Suprapubic skin (tissue), 4 donors: ENCODE results near the gene KIF6. TPM values are rescaled to one million over a fixed set of nuclear protein-coding genes. Genes with fewer than 3 reads are reported as not detected.
A peak's percentile ranks its signal among the peaks of the same experiment; 100 is the strongest.

Experiments
- DNase-seq, 2 donors: peaks; one replicate each; pipeline ENCODE4 v3.0.0-alpha.2; 2019; ENCODE audit warnings: low spot score in 2 of 2
- H3K27ac ChIP-seq: fragments of 200-600 bp; sonication (generic); one replicate; pipeline ENCODE4 v1.5.1; 2019
- H3K27me3 ChIP-seq: fragments of 200-600 bp; sonication (generic); one replicate; pipeline ENCODE4 v1.5.1; 2019
- H3K36me3 ChIP-seq: fragments of 200-600 bp; sonication (generic); one replicate; pipeline ENCODE4 v1.5.1; 2019
- H3K4me1 ChIP-seq: fragments of 200-600 bp; sonication (generic); one replicate; pipeline ENCODE4 v1.5.1; 2019
- H3K4me3 ChIP-seq: fragments of 200-600 bp; sonication (generic); one replicate; pipeline ENCODE4 v1.5.1; 2019; ENCODE audit warnings: mild to moderate bottlenecking
- H3K9me3 ChIP-seq: fragments of 200-600 bp; sonication (generic); one replicate; pipeline ENCODE4 v1.5.1; 2019
- CTCF ChIP-seq, 2 donors: fragments of 200-600 bp in 1 of 2; fragments of 450-650 bp in 1 of 2; sonication (generic) in 1 of 2; IDR thresholded peaks; one replicate each; pipeline ENCODE4 v1.5.1; 2016 to 2019; ENCODE audit warnings: antibody characterized with exemption in 2 of 2, mild to moderate bottlenecking in 1 of 2, moderate library complexity in 1 of 2
- EP300 ChIP-seq: sonication (generic); formaldehyde crosslinking; IDR thresholded peaks from one replicate; pipeline ENCODE4 v1.6.1; 2017; ENCODE audit warnings: antibody characterized with exemption
- POLR2A ChIP-seq, 2 donors: fragments of 450-650 bp; IDR thresholded peaks; one replicate each; pipeline ENCODE4 v1.6.1; 2017; ENCODE audit warnings: antibody characterized with exemption in 2 of 2, mild to moderate bottlenecking in 2 of 2, moderate library complexity in 2 of 2
- POLR2AphosphoS5 ChIP-seq, 3 donors: sonication (generic); formaldehyde crosslinking; IDR thresholded peaks; one replicate each; pipeline ENCODE4 v1.6.1; 2017; ENCODE audit warnings: antibody characterized with exemption in 3 of 3
- WGBS: methylation state at CpG from one replicate; pipeline ENCODE4 v1.1.5; 2018; 5-methylcytosine and 5-hydroxymethylcytosine counted together
- total RNA-seq, 4 donors: library from RNA; depleted of rRNA; stranded (reverse); fragments of >200 nt; gene quantifications; one replicate each; pipeline ENCODE4 v1.1.0, GENCODE V29; 2016

Gene KIF6
- total RNA-seq, 4 donors from 2014 or later: 0.18 to 1.1 TPM; not detected in 2

- Histone ChIP-seq H3K27me3 (no peaks in the 10 kb centered on the region), H3K27ac (no peak overlapping the region), H3K4me1 (no peaks in the 10 kb centered on the region), H3K4me3 (no peak overlapping the region), H3K9me3 (no peaks in the 10 kb centered on the region), H3K36me3 (no peaks in the 10 kb centered on the region)
- TF ChIP-seq POLR2A (IDR thresholded peaks at IDR 0.05) (no peak), POLR2AphosphoS5 (IDR thresholded peaks at IDR 0.05) (no peak), CTCF (IDR thresholded peaks at IDR 0.05) (no peak), EP300 (no peak)
- DNase-seq: no peak
Observed at GRCh38 chr6:39553029-39553428, 172.2 kb downstream of the KIF6 start.

- no peaks in the 10 kb centered on the region for H3K4me1 ChIP-seq
- WGBS: 74% methylated on average over 2 of the region's 2 CpGs
- TF ChIP-seq POLR2A (IDR thresholded peaks at IDR 0.05): no peak
- TF ChIP-seq CTCF (IDR thresholded peaks at IDR 0.05): no peak
- TF ChIP-seq POLR2AphosphoS5 (IDR thresholded peaks at IDR 0.05): no peak
- TF ChIP-seq EP300: no peak
Observed at GRCh38 chr6:39550191-39550590, 175.0 kb downstream of the KIF6 start.

DNA sequence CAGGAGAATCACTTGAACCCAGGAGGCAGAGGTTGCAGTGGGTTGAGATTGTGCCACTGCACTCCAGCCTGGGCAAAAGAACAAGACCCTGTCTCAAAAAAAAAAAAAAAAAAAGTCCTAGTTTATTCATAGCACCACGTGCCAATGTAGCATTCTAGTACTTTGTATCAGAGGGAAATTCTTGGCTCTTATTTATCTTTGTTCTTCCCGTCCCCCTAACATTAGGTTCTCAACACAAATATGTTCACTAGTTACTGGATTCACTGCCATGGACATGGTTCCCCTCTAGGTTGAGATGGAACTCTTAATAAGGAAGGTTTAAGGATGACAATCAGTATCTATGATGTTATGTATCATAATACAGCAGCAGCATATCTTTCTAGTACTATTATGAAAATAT is 178.5 kb downstream of the KIF6 start:
- Histone ChIP-seq H3K4me3 (no peak overlapping the region), H3K27ac (no peak overlapping the region), H3K9me3 (no peaks in the 10 kb centered on the region), H3K27me3 (no peaks in the 10 kb centered on the region), H3K36me3 (no peaks in the 10 kb centered on the region), H3K4me1 (no peaks in the 10 kb centered on the region)
- WGBS: 60% methylated on average over 2 of the region's 2 CpGs
- no peak for DNase-seq
- TF ChIP-seq CTCF (IDR thresholded peaks at IDR 0.05) (no peak), POLR2A (IDR thresholded peaks at IDR 0.05) (no peak), EP300 (no peak), POLR2AphosphoS5 (IDR thresholded peaks at IDR 0.05) (no peak)

More at GRCh38 chr6:39550191-39550590, 175.0 kb downstream of the KIF6 start:
- H3K9me3 ChIP-seq: no peaks in the 10 kb centered on the region
- H3K36me3 ChIP-seq: no peaks in the 10 kb centered on the region
- H3K27ac ChIP-seq: no peak overlapping the region
- H3K4me3 ChIP-seq: no peak overlapping the region
- DNase-seq: no peak
- H3K27me3 ChIP-seq: no peaks in the 10 kb centered on the region

DNA sequence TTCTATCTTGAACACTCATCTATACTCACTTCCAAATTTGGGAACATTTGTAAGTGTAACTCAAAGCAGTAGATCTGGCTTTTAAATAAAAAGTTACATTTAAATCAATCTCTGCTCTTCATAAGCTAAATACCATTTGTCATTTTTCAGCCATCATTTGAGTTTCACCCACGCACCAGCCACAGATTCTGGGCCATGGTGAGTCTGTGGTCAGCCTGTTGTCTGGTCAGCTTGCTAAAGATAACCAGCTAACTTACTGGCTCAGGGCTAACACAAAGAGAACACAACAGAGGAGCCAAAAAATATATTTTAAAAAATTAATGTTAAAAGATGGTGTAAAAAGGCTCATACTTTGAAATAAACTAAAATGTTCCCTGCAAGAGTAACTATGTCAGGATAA is 181.3 kb downstream of the KIF6 start:
- DNase-seq: no peak
- Histone ChIP-seq H3K36me3 (no peaks in the 10 kb centered on the region), H3K27me3 (no peaks in the 10 kb centered on the region), H3K4me3 (no peak overlapping the region), H3K27ac (no peak overlapping the region), H3K4me1 (no peaks in the 10 kb centered on the region), H3K9me3 (no peaks in the 10 kb centered on the region)
- WGBS: 74% methylated on average over 1 of the region's 1 CpG
- TF ChIP-seq POLR2AphosphoS5 (IDR thresholded peaks at IDR 0.05) (no peak), EP300 (no peak), POLR2A (IDR thresholded peaks at IDR 0.05) (no peak), CTCF (IDR thresholded peaks at IDR 0.05) (no peak)

- 40% methylated on average over 2 of the region's 2 CpGs for WGBS
- H3K27me3 ChIP-seq: no peaks in the 10 kb centered on the region
- H3K4me1 ChIP-seq: no peaks in the 10 kb centered on the region
- no peaks in the 10 kb centered on the region for H3K36me3 ChIP-seq
- no peak overlapping the region for H3K27ac ChIP-seq
- no peak overlapping the region for H3K4me3 ChIP-seq
- no peak for TF ChIP-seq POLR2A (IDR thresholded peaks at IDR 0.05)
- peak in 1 of 3 donors; percentile 20 for TF ChIP-seq POLR2AphosphoS5 (IDR thresholded peaks at IDR 0.05)
- peak in 1 of 2 donors; percentile 81 for DNase-seq
- no peaks in the 10 kb centered on the region for H3K9me3 ChIP-seq
Observed at GRCh38 chr6:39543095-39543494, 182.1 kb downstream of the KIF6 start.

DNA sequence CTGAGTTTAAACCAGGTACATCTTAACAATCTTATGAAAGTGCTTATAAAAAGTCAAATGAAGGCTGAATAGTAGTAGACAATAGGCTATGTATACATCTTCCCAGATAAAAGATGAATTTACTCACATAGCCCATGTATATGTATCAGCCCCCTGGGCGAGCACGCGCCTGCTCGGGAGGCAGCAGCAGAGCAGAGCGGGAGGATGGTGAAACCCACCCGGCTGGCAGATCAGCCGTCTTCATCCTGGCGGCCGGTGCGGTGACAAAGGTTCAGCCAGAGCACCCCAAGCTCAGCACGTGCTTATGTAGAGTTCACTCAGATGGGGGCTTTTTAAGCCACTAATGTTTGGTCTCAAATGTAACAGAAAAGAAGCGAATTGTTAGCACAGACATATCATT is 184.8 kb downstream of the KIF6 start:
- H3K27ac ChIP-seq: no peak overlapping the region
- H3K36me3 ChIP-seq: no peaks in the 10 kb centered on the region
- WGBS: 90% methylated on average over 12 of the region's 12 CpGs
- H3K4me1 ChIP-seq: no peaks in the 10 kb centered on the region
- H3K27me3 ChIP-seq: no peaks in the 10 kb centered on the region
- H3K9me3 ChIP-seq: no peaks in the 10 kb centered on the region
- H3K4me3 ChIP-seq: no peak overlapping the region
- TF ChIP-seq POLR2A (IDR thresholded peaks at IDR 0.05) (no peak), POLR2AphosphoS5 (IDR thresholded peaks at IDR 0.05) (no peak), EP300 (no peak), CTCF (IDR thresholded peaks at IDR 0.05) (no peak)
- DNase-seq: no peak
